Activated CD4-positive, alpha-beta T cell treated with anti-CD3 and anti-CD28 coated beads, Interleukin-2, Interleukin-4, amounts not matched to agents 100 ng/mL and 50 ng/mL, durations not matched to agents 16 hours and 8 hours (primary cell): ENCODE measurements around the gene CALHM5.
"Not testable (repeated sequence)": the region's sequence is repeated elsewhere in the genome, so short reads cannot be mapped to it uniquely, and the experiment has no call there.

Experiments
- DNase-seq: peaks from one replicate; pipeline ENCODE4 v3.0.0-alpha.2; 2020; ENCODE audit warnings: low spot score

Gene CALHM5

GRCh38 chr6:116511424-116512110, at the start of gene CALHM5:
TSS of gene CALHM5 (plus strand) at chr6:116511639. CDS start at chr6:116511697, 58 bp downstream.
- DNase-seq: no peak

GRCh38 chr6:116461932-116462885, 49.2 kb upstream of the CALHM5 start:
- peak; percentile 36 for DNase-seq

GRCh38 chr6:116463301-116463700, 48.1 kb upstream of the CALHM5 start:
- DNase-seq: no peak

GRCh38 chr6:116465246-116465645, 46.2 kb upstream of the CALHM5 start:
- no peak for DNase-seq

- DNase-seq: no peak
These were observed 44.3 kb upstream of the CALHM5 start for GRCh38 chr6:116467096-116467495.

GRCh38 chr6:116467514-116467913, 43.9 kb upstream of the CALHM5 start:
- no peak for DNase-seq

GRCh38 chr6:116468293-116468692, 43.1 kb upstream of the CALHM5 start:
- no peak for DNase-seq

- no peak for DNase-seq
These were observed 39.9 kb upstream of the CALHM5 start for GRCh38 chr6:116471531-116471930.

- DNase-seq: no peak
These were observed 38.7 kb upstream of the CALHM5 start for GRCh38 chr6:116472706-116473105.

- no peak for DNase-seq
These were observed 36.3 kb upstream of the CALHM5 start for GRCh38 chr6:116475141-116475540.

GRCh38 chr6:116476002-116476678, 35.3 kb upstream of the CALHM5 start:
- DNase-seq: peak; percentile 63

GRCh38 chr6:116482780-116483179, 28.7 kb upstream of the CALHM5 start:
- DNase-seq: no peak

GRCh38 chr6:116483616-116484015, 27.8 kb upstream of the CALHM5 start:
- DNase-seq: no peak

GRCh38 chr6:116485559-116486184, 25.8 kb upstream of the CALHM5 start:
- no peak for DNase-seq

- no peak for DNase-seq
These were observed 19.7 kb upstream of the CALHM5 start for GRCh38 chr6:116491610-116492330.

- DNase-seq: no peak
These were observed 18.9 kb upstream of the CALHM5 start for GRCh38 chr6:116492331-116493067.

GRCh38 chr6:116495161-116495560, 16.3 kb upstream of the CALHM5 start:
- not testable (repeated sequence) for DNase-seq

GRCh38 chr6:116497113-116497676, 14.2 kb upstream of the CALHM5 start:
- DNase-seq: no peak

- no peak for DNase-seq
These were observed 10.4 kb upstream of the CALHM5 start for GRCh38 chr6:116500969-116501433.

GRCh38 chr6:116507324-116507723, 4.1 kb upstream of the CALHM5 start:
- DNase-seq: no peak
